CD4-positive, alpha-beta T cell treated with Interleukin-15 for 4 hours (primary cell): ENCODE results near the gene AP3D1.
"Not testable (repeated sequence)": the region's sequence is repeated elsewhere in the genome, so short reads cannot be mapped to it uniquely, and the experiment has no call there.

Source experiments
- DNase-seq: peaks from one replicate; pipeline ENCODE4 v3.0.0-alpha.2; 2020; ENCODE audit warnings: low spot score

AP3D1 gene

DNA sequence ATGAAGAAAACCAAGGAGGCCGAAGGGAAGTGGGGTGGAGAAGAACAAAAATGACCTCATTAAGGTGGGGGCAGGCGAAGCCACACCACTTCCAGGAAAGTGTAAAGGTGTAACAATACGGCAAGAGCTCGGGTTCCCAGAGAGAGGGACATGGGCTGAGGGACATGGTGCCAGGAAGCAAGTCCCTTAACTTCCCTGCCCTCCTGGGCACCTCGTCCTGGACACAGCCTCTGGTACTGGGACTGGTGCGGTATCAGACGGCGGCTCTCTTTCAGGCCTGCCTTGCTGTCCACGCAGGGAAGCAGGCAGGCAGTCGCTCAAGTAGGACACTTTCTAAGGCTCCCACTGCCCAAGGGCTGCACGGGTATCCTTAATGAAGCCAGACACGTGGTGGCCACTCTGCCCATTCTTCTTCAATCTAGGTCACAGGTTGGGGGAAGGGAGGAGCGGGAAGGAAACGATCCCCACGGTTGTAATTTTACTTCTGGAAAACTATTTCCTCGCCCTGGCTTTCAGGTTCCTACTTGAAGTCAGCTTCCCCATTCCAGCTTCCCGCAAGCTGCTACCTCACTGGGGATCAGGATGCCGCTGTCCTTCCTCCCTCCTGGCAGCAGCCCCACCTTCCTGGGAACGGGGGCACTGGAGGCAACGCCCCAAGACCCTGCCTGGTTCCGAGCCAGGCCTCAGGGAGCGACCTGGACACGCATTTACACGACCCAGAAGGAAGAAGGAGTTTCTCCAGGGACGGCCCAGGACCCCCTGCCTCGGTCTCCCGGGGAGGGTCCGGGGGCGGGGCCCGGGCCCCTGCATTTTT is 1.2 kb downstream of the AP3D1 start:
- peak; percentile 30 for DNase-seq

DNA sequence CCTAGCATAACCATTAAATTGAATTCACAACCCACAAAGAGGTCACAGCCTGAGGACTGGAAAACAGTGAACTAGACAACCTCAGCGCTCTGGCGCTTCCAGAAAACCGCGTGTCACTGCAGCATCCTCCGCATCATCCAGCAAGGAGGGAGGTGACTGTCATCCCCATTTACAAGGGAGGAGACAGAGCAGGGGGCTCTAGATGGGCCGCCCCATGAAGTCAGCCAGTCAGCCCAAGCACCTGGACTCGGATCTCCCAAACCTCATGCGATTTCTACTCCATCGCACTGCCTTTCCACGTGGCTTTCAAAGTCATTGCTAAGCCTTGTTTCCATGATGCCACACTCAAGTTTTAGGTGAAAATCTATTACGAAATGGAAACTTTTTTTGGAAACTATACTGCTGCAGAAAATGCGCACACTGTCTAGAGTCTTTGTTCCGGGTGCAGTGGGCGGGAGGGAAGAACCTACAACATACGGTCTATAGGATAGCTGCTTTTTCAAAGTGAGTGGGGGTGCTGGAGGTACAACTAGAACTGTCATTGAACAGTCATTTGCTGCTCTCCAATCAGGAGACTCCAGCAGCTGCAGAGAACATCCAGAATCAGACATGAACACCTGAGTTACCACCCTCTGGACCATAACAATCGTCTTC is 2.8 kb downstream of the AP3D1 start:
- DNase-seq, result no peak

DNA sequence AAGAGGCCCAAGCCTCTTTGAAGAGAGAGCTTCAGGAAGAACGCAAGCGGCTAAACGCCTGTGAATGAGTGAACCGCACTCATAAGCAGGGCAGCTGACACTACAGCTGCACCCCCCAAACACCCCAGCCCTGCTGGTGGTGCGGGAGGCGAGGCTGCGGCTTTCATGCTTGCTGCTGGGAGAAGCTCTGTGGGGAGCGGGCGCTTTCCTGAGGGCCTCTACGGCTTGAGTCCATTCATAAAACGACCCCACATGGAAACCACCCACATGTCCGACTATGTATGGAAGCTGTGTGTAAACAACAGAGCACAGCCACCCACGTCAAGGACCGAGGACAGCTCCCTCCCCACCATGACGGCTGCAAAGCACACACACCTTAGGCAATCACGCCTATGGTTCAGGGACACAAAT is 5.5 kb downstream of the AP3D1 start:
- DNase-seq, result no peak

DNA sequence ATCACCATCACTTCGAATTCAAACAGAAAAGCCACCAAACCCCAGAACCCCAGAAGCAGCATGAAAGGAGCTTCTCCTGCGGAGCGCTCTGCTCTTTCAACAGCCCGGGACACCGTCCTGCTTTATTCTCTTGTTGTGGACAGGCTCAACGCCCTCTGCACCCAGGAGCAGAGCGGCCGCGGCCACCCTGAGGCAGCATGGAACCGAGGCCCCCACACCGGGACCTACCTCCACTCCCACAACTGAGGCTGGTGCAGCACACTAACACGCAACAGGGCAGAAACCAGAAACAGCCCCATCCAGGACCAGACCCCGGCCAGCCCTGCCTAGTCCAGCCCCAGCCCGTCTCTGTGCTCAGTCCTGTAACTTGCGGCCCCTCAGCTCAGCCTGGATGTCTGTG is 7.2 kb downstream of the AP3D1 start:
- DNase-seq, result no peak

DNA sequence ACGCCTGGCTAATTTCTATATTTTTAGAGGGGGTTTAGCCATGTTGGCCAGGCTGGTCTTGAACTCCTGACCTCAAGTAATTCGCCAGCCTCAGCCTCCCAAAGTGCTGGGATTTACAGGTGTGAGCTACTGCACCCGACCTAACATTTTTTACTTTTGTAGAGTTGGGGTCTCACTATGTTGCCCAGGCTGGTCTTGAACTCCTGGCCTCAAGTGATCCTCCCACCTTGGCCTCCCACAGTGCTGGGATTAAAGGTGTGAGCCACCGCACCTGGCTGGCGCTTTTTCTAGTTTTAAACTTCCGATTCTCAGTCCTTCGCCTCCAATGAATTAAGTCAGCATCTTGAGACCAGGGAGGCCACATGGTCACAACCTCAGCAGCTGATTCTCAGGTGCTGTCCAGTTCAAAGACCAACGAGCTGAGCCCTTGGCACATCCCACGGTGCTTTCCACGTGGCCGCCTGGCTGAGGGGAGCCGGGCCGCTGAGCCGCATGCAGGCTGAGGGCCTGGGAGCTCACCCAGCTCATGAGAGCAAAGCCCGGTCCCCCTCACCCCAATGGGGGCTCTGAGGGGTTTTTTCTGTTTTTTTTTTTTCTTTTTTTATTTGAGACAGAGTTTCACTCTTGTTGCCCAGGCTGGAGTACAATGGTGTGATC is 9.1 kb downstream of the AP3D1 start:
- DNase-seq, result no peak

DNA sequence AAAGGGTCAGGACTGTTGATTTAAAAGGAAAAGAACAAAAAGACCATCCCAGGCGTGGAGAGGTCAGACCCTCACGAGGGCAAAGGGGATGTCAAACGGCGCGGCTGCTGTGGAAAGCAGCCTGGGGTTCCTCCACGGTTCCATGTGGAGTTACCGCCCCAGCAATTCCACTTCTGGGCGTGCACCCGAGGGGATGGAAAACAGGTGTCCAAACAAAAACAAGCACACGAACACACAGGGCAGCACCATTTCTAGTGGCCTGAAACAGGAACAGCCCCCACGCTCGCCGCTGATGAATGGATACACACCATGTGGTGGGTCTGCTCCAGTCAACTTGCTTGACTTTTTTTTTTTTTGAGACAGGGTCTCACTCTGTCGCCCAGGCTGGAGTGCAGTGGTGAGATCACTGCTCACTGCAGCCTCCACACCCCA is 11.2 kb downstream of the AP3D1 start:
- no peak for DNase-seq

DNA sequence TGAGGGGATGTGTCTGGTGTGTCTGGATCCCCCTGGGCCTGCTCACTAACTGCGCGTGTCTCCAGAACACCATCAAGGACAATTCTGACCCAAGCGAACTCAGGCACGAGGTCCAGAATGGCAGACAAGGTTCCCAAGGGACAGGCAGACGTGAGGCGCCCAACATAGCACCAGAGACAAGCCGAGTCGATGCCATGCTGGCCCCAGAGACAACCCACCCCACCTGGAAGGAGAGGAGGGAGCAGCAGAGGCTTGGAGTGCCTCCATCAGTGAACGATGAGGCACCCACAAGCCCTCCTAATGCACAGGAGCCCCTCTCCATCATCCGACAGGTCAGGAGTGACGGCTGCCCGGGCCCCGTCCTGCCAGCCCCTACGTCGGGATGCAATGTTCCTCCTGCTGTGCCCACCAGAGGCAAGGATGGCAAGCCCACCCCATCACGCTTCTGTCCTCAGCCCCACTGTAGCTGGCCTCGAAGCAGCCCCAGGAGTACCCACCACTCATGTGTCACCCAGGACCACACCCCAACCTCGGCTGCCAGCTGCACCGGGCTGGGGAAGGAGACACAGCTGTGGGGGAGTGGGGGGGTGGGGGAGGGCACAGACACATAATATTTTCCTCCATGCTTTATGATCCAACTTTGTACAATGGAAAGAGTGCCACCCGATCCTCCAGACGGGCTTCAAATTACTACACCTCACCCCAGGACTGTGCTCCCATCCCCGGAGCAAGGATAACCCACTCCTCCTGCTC is 11.8 kb downstream of the AP3D1 start:
- DNase-seq, result no peak

DNA sequence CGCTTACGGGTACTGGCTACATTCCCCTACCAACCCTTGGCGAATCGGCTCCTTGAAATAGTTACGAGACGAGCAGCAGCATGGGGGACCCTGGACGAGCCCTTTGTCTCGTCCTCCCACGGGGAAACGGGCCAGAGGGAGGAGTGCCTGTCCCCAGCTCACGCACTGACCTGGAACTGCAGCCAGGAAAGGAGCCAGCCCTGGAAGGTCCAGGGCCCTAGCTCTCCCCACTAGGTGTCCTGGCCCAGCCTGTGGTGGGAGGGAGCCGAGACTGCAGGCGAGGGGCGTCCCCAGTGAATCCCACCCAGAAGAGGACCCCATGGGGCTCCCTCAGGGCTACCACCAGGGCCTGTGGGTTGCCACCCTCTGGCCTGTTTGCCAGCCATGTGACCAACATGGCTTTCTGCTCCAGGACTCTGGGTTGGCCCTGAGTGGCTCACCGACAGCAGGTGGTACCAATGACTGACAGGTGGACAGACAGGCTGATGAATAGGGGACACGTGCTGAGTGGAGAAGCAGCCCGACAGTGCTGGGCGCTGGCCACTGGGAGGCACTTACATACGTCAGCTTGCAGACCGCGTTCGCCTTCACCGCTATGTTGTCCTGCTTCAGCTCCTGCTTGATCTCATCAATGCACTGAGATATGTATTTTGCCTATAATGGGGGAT is 13.2 kb downstream of the AP3D1 start:
- DNase-seq, result no peak

DNA sequence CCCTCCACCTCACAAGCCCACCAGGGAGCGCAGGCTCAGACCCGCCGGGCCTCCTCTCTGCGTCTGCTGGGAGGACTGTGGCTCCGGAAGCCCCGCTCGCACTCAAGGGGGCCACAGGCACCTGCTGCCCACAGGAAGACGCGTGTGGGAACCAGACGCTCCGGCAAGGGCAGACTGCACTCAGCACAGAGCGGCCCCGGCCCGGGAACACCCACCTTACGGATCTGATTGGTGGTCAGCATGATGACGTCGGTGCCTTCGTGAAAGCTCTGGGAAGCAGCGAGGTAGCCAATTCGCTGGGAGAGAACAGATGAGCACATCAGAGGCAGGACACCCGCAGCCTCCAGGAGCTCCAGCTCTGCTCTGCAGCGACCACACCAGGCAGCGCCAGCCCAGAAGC is 14.6 kb downstream of the AP3D1 start:
- no peak for DNase-seq

DNA sequence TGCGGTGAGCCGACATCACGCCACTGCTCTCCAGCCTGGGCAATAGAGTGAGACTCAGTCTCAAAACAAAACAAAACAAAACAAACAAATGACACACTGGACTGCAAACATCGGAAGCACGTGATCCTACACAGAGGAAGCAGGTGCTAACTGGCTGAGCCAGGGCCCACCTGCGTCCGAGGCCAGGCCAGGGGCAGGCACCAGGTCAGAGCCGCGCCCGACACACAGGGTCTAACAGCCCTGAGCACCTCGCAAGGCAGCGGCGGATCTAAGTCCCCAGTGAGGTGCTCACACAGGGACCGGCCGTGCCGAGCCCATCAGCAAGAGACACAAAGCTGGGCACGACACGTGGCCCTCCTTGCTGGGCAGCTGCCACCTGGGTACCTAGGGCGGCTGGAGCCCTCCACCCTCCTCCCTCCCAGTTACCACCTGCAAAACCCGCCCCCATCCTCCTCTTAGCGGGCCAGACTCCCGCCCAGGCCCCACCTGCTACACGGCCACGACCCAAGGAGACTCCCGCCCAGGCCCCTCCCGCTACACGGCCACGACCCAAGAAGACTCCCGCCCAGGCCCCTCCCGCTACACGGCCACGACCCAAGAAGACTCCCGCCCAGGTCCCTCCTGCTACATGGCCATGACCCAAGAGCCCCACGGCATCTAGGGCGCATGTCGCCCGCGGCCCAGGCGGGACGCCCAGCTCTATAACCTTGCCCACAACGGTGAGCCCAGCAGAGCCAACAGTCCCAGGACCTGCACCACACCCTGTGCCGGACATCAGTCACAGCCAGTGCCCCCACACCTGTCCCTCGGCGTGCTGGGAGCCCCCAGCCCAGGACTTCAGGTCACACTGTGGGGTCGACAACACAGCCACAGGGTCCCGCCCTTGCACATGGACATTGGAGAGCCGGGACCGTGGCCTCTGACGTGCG is 15.6 kb downstream of the AP3D1 start:
- DNase-seq, result no peak

DNA sequence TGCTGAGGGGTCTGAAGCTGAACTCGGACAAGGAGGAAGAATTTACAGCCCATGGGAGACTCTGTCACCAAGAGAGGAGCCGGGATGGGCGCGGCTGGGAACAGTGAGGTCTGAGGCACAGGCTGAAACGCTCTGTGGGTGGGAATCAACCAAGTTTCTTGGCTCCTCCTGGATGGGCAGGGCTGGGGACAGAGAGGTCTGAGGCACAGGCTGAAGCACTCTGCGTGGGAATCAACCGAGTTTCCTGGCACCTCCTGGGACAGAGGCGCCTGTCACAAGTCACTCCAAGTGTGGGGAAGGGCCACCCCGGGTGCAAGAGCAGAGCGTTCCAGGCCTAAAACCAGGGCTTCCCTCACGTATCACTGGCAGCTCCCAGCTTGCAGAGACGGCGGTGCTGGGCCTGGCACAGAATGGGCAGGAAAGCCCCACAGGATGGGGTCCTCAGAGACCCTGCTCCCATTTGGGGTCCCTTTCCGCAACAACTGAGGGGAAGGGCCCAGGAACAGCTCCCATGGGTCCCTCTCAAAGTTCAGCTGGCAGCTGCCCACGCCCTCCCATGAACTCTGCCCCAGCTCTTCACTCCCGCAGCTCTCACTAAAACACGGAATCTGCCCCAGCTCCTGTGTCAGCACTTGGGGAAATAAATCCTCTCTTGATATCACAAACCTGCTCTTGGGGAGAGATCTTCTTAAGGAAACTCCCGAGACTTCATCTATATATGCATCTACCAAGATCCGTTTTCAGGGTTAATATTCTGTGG is 18.5 kb downstream of the AP3D1 start:
- DNase-seq, result no peak

DNA sequence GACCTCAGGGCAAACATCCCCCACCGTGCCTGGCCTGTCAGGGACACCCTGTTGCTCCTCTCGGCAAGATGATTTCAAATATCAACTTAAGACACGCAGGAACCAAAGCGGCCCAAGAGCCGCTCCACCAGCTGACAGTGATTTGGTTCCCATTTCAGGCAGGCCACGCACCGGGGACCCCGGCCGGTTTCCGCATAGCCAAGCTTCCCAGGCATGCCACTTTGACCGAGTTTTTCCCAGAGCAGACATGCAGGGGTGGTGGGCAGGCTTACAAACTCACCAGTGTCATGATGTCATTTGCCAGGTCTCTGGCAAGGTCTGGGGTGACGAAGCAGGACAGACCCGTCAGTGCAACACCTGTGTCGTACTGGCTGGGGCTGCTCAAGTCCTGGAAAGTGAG is 19.2 kb downstream of the AP3D1 start:
- no peak for DNase-seq

DNA sequence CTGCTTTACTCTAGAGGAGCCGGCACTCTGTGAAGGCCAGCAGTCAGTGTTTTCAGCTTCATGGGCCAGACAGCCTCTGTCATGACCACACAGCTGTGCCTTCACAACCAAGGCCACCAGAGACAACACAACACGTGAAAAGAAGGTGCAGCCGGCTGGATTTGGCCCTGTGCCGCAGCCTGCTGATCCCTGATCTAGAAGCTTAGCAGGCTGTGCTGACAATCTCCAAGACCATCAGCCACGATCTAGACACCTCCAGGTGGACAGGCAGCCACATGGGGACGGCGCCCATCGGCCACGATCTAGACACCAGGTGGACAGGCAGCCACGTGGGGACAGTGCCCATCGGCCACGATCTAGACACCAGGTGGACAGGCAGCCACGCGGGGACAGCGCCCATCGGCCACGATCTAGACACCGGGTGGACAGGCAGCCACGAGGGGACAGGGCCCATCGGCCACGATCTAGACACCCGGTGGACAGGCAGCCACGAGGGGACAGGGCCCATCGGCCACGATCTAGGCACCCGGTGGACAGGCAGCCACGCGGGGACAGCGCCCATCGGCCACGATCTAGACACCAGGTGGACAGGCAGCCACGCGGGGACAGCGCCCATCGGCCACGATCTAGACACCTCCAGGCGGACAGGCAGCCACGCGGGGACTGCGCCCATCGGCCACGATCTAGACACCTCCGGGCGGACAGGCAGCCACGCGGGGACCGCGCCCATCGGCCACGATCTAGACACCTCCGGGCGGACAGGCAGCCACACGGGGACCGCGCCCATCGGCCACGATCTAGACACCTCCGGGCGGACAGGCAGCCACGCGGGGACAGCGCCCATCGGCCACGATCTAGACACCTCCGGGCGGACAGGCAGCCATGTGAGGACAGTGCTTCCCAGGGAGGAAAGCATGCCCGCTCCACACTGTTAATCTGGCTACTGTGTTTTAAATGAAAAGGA is 20.1 kb downstream of the AP3D1 start:
- not testable (repeated sequence) for DNase-seq

DNA sequence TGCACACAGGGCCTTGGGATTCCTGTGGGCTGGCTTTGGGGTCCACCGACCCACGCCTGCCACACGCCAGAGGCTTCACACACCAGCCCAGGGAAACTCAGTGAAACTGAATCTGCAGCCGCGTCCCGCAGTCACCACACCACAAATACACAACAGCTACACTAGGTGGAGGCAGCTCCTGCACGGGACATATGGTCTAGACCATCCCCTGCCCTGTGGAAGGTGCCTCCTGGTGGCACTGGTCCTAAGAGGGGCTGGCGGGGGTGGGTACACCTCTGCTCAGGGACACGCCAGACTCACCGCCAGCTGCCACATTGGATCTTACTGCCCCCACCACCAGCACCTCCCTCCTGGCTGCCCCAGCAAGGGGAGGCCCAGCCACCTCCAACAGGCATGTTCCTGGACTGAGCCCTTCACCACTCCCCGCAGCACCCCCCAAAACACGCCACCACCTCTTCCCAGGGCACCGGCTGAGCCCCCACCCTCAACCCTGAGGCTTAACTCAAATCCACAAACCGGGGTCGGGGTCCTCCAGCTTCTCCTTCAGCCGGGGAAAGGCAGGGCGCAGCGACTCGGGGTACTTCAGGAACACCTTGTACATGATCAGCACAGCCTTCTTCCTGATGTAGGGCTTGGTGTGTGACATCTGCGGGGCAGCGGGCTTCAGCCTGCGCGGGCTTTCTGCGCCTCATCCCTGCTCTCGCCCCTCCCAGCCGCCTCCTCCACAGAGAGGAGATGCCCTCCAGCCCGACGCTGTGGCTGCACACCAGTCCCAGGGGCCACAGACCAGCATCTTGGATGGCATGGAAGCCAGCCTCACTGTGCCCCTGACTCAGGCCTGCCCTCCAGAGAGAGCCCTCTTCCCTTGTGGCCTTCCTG is 21.2 kb downstream of the AP3D1 start:
- no peak for DNase-seq

DNA sequence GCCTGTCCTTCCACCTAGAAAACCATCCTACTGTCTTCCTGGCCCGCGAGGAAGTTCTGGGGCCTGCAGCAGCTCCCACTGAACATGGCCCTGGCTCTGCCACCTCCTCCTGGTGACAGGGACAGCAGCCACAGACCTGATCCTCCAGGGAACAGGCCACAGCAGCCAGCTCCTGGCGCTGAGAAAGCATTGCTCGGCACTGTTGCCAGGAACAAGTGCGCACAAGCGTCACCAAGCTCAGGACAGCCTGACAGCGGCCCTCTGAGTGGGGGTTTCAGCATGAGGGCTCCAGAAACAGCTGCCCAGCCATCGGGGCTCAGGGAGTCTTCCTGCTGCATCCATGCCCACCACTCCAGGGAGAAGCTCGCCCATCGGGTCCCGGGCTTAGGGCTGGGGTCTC is 21.9 kb downstream of the AP3D1 start:
- DNase-seq, result no peak

DNA sequence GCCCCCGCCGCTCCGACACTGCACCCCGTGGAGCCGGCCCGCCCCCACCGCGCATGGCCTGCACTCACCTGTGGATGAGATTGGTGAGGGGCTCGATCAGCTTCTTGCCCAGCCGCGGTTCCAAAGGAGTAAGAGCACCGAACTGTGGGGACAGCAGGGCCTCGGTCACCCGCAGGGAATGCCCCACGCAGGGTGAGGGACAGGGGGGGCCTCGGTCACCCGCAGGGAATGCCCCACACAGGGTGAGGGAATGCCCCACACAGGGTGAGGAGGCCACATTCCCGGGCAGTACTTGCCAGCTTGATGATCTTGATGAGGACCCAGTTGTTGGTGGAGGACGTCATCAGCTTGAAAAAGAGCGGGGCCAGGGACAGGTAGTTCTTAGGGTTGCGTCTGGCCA is 22.3 kb downstream of the AP3D1 start:
- no peak for DNase-seq

DNA sequence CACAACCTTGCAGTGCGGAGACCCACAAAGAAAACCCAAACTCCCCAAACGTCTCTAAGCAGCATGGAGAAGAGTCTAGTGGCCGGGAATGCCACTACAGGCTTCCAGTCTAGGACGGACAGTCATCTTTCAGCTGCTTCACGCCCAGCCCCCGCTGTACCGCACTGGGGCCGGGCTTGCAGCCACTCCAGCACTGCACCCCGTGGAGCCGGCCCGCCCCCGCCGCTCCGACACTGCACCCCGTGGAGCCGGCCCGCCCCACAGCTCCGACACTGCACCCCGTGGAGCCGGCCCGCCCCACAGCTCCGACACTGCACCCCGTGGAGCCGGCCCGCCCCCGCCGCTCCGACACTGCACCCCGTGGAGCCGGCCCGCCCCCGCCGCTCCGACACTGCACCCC is 23.1 kb downstream of the AP3D1 start:
- DNase-seq, result not testable (repeated sequence)

DNA sequence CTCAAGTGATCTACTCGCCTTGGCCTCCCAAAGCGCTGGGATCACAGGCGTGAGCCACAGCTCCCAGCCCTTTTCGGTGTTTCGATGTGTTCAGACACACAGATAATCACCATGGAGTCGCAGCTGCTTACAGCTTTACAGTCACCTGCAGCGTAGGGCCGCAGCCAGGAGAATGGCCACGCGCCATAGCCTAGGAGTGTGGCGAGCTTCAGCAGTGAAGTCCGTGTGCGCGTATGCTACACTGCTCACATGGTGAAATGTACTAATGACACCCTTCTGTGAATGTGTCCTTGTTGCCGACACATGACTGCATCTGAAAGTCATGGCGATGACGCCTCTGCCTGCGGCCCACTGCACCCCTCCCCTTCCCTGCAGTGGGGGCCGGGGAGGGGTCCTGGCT is 23.6 kb downstream of the AP3D1 start:
- DNase-seq, result no peak
